ENCODE measurements around the gene GPATCH8.

GPATCH8 gene

GRCh38 chr17:44451016-44451627, 52.1 kb downstream of the GPATCH8 start:
- DNase-seq (ENCODE audit: low read depth in 2 of 2): no peak

- DNase-seq (ENCODE audit: low read depth in 2 of 2): no peak
These were observed 54.8 kb downstream of the GPATCH8 start for GRCh38 chr17:44448412-44448811.

- no peak for DNase-seq (ENCODE audit: low read depth in 2 of 2)
These were observed 58.5 kb downstream of the GPATCH8 start for GRCh38 chr17:44444735-44445105.

GRCh38 chr17:44442806-44443205, 60.4 kb downstream of the GPATCH8 start:
- DNase-seq (ENCODE audit: low read depth in 2 of 2): no peak

GRCh38 chr17:44439168-44439567, 64.0 kb downstream of the GPATCH8 start:
- DNase-seq (ENCODE audit: low read depth in 2 of 2): no peak

DNA sequence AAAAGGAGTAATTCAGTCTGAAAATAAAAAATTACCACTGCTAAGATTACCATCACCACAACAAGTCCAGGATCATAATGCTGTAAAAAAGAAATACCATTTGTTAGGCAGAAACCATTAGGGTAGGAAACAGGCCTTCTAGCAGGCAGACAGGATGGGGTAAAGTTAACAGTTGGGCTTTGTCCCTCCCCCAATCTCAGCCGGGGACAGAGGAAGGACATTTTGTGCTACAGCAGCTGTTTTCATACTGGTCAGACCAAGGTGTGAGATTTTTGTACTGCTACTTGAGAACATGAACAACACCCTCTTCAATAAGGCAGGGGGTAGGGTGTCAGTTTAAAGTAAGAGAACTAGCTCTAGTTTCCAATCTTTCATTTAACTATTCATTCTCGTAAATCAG, 64.6 kb downstream of the GPATCH8 start:
- no peak for DNase-seq (ENCODE audit: low read depth in 2 of 2)

- no peak for DNase-seq (ENCODE audit: low read depth in 2 of 2)
These were observed 66.9 kb downstream of the GPATCH8 start for GRCh38 chr17:44436336-44436735.

GRCh38 chr17:44432254-44433157, 70.7 kb downstream of the GPATCH8 start:
- no peak for DNase-seq (ENCODE audit: low read depth in 2 of 2)

DNA sequence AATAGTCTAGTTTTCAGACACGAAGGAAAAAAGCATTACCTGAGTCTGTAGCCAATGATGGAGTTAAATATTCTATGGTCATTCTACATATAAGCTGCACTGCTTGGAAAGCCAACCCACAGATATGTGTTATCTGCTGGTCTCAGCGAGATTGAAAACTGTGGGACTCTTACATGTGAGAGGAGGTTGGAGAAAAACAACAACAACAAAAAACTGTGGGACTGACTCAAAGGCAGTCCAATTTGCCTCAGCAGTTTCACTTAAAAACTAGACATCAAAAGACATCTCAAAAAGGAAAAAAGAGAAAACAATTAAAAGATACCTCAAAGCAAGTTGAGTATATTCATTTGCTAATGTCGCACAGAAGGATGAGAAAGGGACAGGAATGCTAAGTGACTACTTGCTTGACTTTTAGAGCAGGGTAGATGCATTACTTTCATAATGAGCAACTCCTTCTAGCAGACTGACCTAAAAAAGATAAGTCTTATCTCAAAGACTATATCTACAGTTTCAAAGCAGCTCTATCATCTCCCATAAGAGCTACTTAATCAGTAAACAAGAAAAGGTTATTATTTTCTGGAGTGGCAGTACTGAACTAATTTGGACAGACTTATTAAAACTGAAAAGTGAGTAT, 78.3 kb downstream of the GPATCH8 start:
- no peak for DNase-seq (ENCODE audit: low read depth in 2 of 2)

- DNase-seq (ENCODE audit: low read depth in 2 of 2): no peak
These were observed 85.7 kb downstream of the GPATCH8 start for GRCh38 chr17:44417553-44417952.

- DNase-seq (ENCODE audit: low read depth in 2 of 2): no peak
These were observed 86.5 kb downstream of the GPATCH8 start for GRCh38 chr17:44416558-44417289.

DNA sequence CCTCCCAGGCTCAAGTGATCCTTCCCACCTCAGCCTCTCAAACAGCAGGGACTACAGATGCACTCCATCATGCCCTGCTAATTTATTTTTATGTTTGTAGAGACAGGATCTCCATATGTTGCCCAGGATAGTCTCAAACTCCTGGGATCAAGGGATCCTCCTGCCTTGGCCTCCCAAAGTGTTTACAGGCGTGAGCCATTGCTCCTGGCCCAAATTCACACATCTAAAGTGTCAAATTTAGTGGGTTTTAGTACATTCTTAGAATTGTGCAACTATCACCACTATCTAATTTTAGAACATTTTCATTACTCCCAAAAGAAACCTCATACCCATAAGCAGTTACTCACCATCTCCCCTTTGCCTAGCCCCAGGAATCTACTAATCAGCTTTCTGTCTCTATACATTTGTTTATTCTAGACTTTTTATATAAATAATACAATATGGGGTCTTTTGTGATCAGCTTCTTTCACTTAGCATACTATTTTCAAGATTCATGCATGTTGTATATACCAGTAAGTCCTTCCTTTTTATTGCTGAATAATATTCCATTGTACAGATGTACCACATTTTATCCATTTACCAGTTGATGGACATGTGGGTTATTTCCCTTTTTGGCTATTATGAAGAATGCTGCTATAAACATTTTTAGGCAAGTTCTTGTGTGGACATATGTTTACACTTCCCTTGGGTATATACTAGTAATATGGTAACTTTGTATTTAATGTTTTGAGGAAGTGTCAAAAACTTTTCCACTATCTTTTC, 88.6 kb downstream of the GPATCH8 start:
- no peak for DNase-seq (ENCODE audit: low read depth in 2 of 2)

DNA sequence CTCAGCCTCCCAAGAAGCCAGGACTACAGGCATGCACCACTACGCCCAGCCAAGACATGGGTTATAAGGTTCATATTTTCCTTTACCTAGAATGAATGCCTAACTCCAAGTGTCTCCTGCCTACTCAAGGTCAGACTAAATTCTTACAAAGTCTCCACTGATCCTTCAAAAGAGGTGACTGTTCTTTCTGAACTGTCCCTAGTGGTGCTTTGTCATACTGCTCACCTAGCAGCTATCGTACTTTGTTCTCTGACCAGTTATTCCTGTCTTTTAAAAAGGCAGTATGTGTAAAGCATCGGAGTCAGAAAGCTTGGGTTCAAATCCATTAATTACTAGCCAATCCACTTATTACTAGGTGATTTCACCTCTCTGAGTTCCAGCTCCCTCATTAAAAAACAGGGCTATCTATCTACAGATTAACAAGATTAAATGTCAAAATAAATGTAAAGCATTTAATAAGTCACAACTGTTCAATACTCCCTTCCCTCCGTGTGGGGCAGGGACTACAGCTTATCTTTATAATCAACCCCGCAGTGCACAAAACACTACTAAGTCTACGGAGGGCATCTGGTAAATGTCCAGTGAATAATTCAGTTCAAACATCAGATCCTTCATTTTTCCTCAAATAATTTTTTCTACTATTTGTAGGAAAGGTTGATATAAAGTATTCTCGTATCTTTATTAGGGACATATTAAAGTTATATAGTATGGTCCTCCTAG, 93.7 kb downstream of the GPATCH8 start:
- DNase-seq (ENCODE audit: low read depth in 2 of 2): no peak

DNA sequence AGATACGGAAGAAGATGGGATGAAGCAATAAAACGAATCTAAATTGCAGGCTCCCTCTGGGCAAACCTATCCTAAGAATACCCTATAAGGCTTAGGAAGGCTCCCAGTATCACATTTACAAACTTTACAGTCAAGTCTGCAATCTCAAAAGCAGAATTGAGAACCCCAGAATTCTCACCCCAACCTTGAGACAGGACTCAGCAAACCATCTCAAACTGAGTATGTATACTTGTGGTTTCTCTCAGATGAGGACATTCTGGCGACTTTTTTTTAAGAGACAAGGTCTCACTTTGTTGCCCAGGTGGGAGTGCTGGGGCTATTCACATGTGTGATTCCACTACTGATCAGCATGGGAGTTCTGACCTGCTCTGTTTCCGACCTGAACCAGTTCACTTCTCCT, 94.4 kb downstream of the GPATCH8 start:
- no peak for DNase-seq (ENCODE audit: low read depth in 2 of 2)

DNA sequence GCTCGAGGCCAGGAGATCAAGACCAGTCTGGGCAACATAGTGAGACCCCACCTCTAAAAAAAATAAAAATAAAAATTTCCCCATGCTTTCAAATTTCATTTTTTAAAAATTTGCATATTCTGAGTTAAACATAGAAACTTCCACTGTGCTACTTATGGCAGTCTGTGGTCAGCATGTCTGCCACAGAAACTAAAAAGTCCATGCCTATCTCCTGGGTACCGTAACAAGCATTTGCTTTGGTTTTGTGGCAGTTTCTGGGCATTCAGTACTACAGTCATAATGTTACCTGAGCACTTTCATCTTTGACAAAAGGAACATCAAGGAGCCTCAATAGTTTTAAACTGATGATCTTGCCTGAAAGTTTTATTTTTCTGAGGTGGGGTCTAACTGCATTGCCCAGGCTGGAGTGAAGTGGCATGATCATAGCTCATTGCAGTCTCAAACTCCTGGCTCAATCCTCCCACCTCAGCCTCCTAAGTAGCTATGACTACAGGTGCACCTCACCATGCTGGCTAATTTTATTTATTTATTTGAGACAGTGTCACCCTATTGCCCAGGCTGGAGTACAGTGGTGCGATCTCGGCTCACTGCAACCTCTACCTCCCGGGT, 100.5 kb downstream of the GPATCH8 start:
- no peak for DNase-seq (ENCODE audit: low read depth in 2 of 2)

- no peak for DNase-seq (ENCODE audit: low read depth in 2 of 2)
These were observed 102.9 kb downstream of the GPATCH8 start for GRCh38 chr17:44400226-44400847.

- no peak for DNase-seq (ENCODE audit: low read depth in 2 of 2)
These were observed 104.2 kb downstream of the GPATCH8 start for GRCh38 chr17:44398692-44399691.

Data from stimulated activated CD4-positive, alpha-beta T cell treated with anti-CD3 and anti-CD28 coated beads, Interleukin-15, amount 100 ng/mL, for 48 hours (primary cell).